HG02870 (cell line): ENCODE data around the gene PHTF1.

Source experiments
- ATAC-seq: cut with Tn5 transposase; IDR thresholded peaks from one replicate; pipeline ENCODE4 v1.9.1; 2021; ENCODE audit warnings: mild to moderate bottlenecking, moderate library complexity; ENCODE audit not compliant: unreplicated experiment

The PHTF1 gene

GRCh38 chr1:113759333-113760101 is at the start of gene PHTF1:
Gene PHTF1, minus strand, starts transcription at chr1:113759486. Its CDS starts 783 bp downstream, at chr1:113758703.
- peak; percentile 85 for ATAC-seq

- no peak for ATAC-seq
Observed at GRCh38 chr1:113808450-113809195, 49.3 kb upstream of the PHTF1 start.

GRCh38 chr1:113805639-113806038 is 46.4 kb upstream of the PHTF1 start:
- ATAC-seq = no peak

GRCh38 chr1:113805256-113805531 is 45.9 kb upstream of the PHTF1 start:
- ATAC-seq = no peak

- no peak for ATAC-seq
Observed at GRCh38 chr1:113804421-113805255, 45.4 kb upstream of the PHTF1 start.

- no peak for ATAC-seq
Observed at GRCh38 chr1:113802367-113803007, 43.2 kb upstream of the PHTF1 start.

- no peak for ATAC-seq
Observed at GRCh38 chr1:113800487-113800886, 41.2 kb upstream of the PHTF1 start.

- no peak for ATAC-seq
Observed at GRCh38 chr1:113797472-113797871, 38.2 kb upstream of the PHTF1 start.

- ATAC-seq = no peak
Observed at GRCh38 chr1:113793878-113794834, 34.9 kb upstream of the PHTF1 start.

GRCh38 chr1:113792986-113793385 is 33.7 kb upstream of the PHTF1 start:
- ATAC-seq = no peak

GRCh38 chr1:113792471-113792870 is 33.2 kb upstream of the PHTF1 start:
- no peak for ATAC-seq

- no peak for ATAC-seq
Observed at GRCh38 chr1:113788802-113789201, 29.5 kb upstream of the PHTF1 start.

GRCh38 chr1:113787663-113788062 is 28.4 kb upstream of the PHTF1 start:
- ATAC-seq = no peak

- ATAC-seq = no peak
Observed at GRCh38 chr1:113786069-113786468, 26.8 kb upstream of the PHTF1 start.

GRCh38 chr1:113784104-113784779 is 25.0 kb upstream of the PHTF1 start:
- ATAC-seq = peak; percentile 74

- peak; percentile 53 for ATAC-seq
Observed at GRCh38 chr1:113783254-113784103, 24.2 kb upstream of the PHTF1 start.

- ATAC-seq = no peak
Observed at GRCh38 chr1:113782406-113782805, 23.1 kb upstream of the PHTF1 start.

- ATAC-seq = no peak
Observed at GRCh38 chr1:113780374-113781146, 21.3 kb upstream of the PHTF1 start.
